IMR-90 (cell line): ENCODE data around the gene ARGLU1. TPM values are rescaled to one million over a fixed set of nuclear protein-coding genes. Genes with fewer than 3 reads are reported as not detected.

ENCODE experiments used
- ATAC-seq: fragments of 200-7000 bp; cut with Tn5 transposase; 2 replicates; pipeline ENCODE4 v1.9.1; 2020; ENCODE audit warnings: low read depth, mild to moderate bottlenecking, moderate library complexity
- BruUV-seq: library from RNA; stranded (reverse); fragments of 400-500 nt; replicated peaks from 2 replicates; lab custom pipeline; 2021; lab: Mats Ljungman, UMichigan
- CTCF ChIA-PET: fragments of 300-600 bp; formaldehyde crosslinking; extraction: SDS; loops from one replicate; lab custom pipeline; 2021; ENCODE audit warnings: antibody characterized with exemption; lab: Yijun Ruan, JAX
- POLR2A ChIA-PET: fragments of 300-600 bp; sonication (Branson Sonifier 250); formaldehyde crosslinking; loops from one replicate; lab custom pipeline; 2022; ENCODE audit warnings: antibody characterized with exemption; ENCODE audit not compliant: unreplicated experiment; lab: Charles Lee
- DNase-seq: peaks from one replicate; pipeline ENCODE4 v3.0.0; 2013
- H2AFZ ChIP-seq: replicated peaks from 2 replicates; pipeline ENCODE3; 2013; ENCODE audit warnings: low read length, mild to moderate bottlenecking; ENCODE audit not compliant: poor library complexity
- H2AK5ac ChIP-seq: 2 replicates; pipeline ENCODE4 v1.6.1; 2013; ENCODE audit warnings: low read depth, low read length, inconsistent platforms
- H2AK9ac ChIP-seq: replicated peaks from 2 replicates; pipeline ENCODE3; 2013; ENCODE audit warnings: mild to moderate bottlenecking, low read depth, low read length, moderate library complexity; ENCODE audit not compliant: poor library complexity
- H2BK120ac ChIP-seq: 2 replicates; pipeline ENCODE4 v1.6.1; 2013; ENCODE audit warnings: low read depth, low read length, inconsistent platforms
- H2BK15ac ChIP-seq: 3 replicates; pipeline ENCODE4 v1.6.1; 2013; ENCODE audit warnings: low read depth, low read length, inconsistent platforms
- H2BK20ac ChIP-seq: 2 replicates; pipeline ENCODE4 v1.6.1; 2013; ENCODE audit warnings: low read depth, mild to moderate bottlenecking, inconsistent platforms, low read length, moderate library complexity
- H2BK5ac ChIP-seq: 2 replicates; pipeline ENCODE4 v1.6.1; 2013; ENCODE audit warnings: mild to moderate bottlenecking, low read depth, low read length, inconsistent platforms; ENCODE audit not compliant: poor library complexity, severe bottlenecking
- H3K14ac ChIP-seq: replicated peaks from 2 replicates; pipeline ENCODE4 v1.6.1; 2013; ENCODE audit warnings: low read depth, low read length, inconsistent platforms
- H3K18ac ChIP-seq: 2 replicates; pipeline ENCODE4 v1.6.1; 2013; ENCODE audit warnings: low read depth, low read length, control low read depth
- H3K23ac ChIP-seq: 2 replicates; pipeline ENCODE4 v1.6.1; 2013; ENCODE audit warnings: low read depth, low read length, inconsistent platforms
- H3K27ac ChIP-seq: 2 replicates; pipeline ENCODE4 v1.5.1; 2013; ENCODE audit warnings: mild to moderate bottlenecking, control low read depth, low read length; ENCODE audit not compliant: insufficient read depth
- H3K27me3 ChIP-seq: 2 replicates; pipeline ENCODE4 v1.6.1; 2013; ENCODE audit warnings: low read length; ENCODE audit not compliant: control insufficient read depth, insufficient read depth
- H3K36me3 ChIP-seq: 2 replicates; pipeline ENCODE4 v1.6.1; 2013; ENCODE audit warnings: low read length, mixed read lengths; ENCODE audit not compliant: control insufficient read depth, insufficient read depth
- H3K4ac ChIP-seq: 2 replicates; pipeline ENCODE4 v1.6.1; 2013; ENCODE audit warnings: low read depth, low read length, inconsistent platforms
- H3K4me1 ChIP-seq: 2 replicates; pipeline ENCODE4 v1.6.1; 2013; ENCODE audit warnings: low read length, mixed read lengths; ENCODE audit not compliant: control insufficient read depth, insufficient read depth
- H3K4me2 ChIP-seq: 2 replicates; pipeline ENCODE4 v1.6.1; 2013; ENCODE audit warnings: low read depth, mild to moderate bottlenecking, control low read depth, low read length, moderate library complexity
- H3K4me3 ChIP-seq: 2 replicates; pipeline ENCODE4 v1.5.1; 2013; ENCODE audit warnings: low read depth, mild to moderate bottlenecking, control low read depth, low read length, moderate library complexity; ENCODE audit not compliant: insufficient read depth
- H3K56ac ChIP-seq: 2 replicates; pipeline ENCODE4 v1.6.1; 2013; ENCODE audit warnings: low read length, inconsistent platforms; ENCODE audit not compliant: insufficient read depth; ENCODE audit errors: extremely low read depth
- H3K79me1 ChIP-seq, 2 experiments: 2 replicates each; pipeline ENCODE4 v1.6.1; 2013; ENCODE audit warnings: low read length in 2 of 2, inconsistent platforms in 1 of 2, low read depth in 1 of 2
- H3K9ac ChIP-seq: 2 replicates; pipeline ENCODE4 v1.6.1; 2013; ENCODE audit warnings: low read depth, low read length, control low read depth
- H3K9me1 ChIP-seq: 2 replicates; pipeline ENCODE4 v1.6.1; 2013; ENCODE audit warnings: low read length, inconsistent platforms; ENCODE audit not compliant: insufficient read depth
- H3K9me3 ChIP-seq: 2 replicates; pipeline ENCODE4 v1.6.1; 2013; ENCODE audit warnings: low read length; ENCODE audit not compliant: control insufficient read depth, insufficient read depth
- H4K20me1 ChIP-seq: 2 replicates; pipeline ENCODE4 v1.6.1; 2013; ENCODE audit warnings: low read length, inconsistent platforms; ENCODE audit not compliant: insufficient read depth
- H4K5ac ChIP-seq: 2 replicates; pipeline ENCODE4 v1.6.1; 2013; ENCODE audit warnings: mild to moderate bottlenecking, low read depth, low read length, control low read depth
- H4K8ac ChIP-seq, 2 experiments: 2 replicates each; pipeline ENCODE4 v1.6.1; 2013; ENCODE audit warnings: low read depth in 2 of 2, low read length in 2 of 2, control low read depth in 1 of 2, inconsistent platforms in 1 of 2
- H4K91ac ChIP-seq: 2 replicates; pipeline ENCODE4 v1.6.1; 2013; ENCODE audit warnings: low read depth, low read length, inconsistent platforms; ENCODE audit not compliant: insufficient read depth
- CHD1 ChIP-seq: IDR thresholded peaks from 2 replicates; pipeline ENCODE4 v1.6.1; 2012; ENCODE audit warnings: low read depth, low read length, improper control_type of control experiment
- FOS ChIP-seq: fragments of 150-350 bp; IDR thresholded peaks from 2 replicates; pipeline ENCODE4 v1.6.1; 2016; ENCODE audit warnings: low read depth, low read length
- MAFK ChIP-seq: IDR thresholded peaks from 2 replicates; pipeline ENCODE4 v1.6.1; 2012; ENCODE audit warnings: low read depth, low read length, improper control_type of control experiment
- MAZ ChIP-seq: IDR thresholded peaks from 2 replicates; pipeline ENCODE4 v1.6.1; 2012; ENCODE audit warnings: low read depth, mild to moderate bottlenecking, low read length, improper control_type of control experiment, moderate library complexity, borderline replicate concordance
- MXI1 ChIP-seq: IDR thresholded peaks from 2 replicates; pipeline ENCODE4 v1.6.1; 2012; ENCODE audit warnings: low read depth, mild to moderate bottlenecking, low read length, moderate library complexity, borderline replicate concordance
- POLR2A ChIP-seq: IDR thresholded peaks from 2 replicates; pipeline ENCODE4 v1.6.1; 2012; ENCODE audit warnings: mild to moderate bottlenecking, low read depth, low read length
- RAD21 ChIP-seq: IDR thresholded peaks from 2 replicates; pipeline ENCODE4 v1.6.1; 2012; ENCODE audit warnings: low read length, improper control_type of control experiment
- RFX5 ChIP-seq: IDR thresholded peaks from 2 replicates; pipeline ENCODE4 v1.8.0; 2012; ENCODE audit warnings: low read depth, mild to moderate bottlenecking, low read length, moderate library complexity
- SMC3 ChIP-seq: fragments of 150-350 bp; IDR thresholded peaks from 2 replicates; pipeline ENCODE4 v1.6.1; 2016; ENCODE audit warnings: low read depth, mild to moderate bottlenecking, antibody characterized with exemption, low read length, moderate library complexity
- WGBS, 2 experiments: methylation state at CpG; one replicate each; pipeline versions ENCODE4 v1.1.5 to v1.1.7; 2013; ENCODE audit warnings: missing lambda C conversion rate in 2 of 2; ENCODE audit not compliant: insufficient read length in 1 of 2; ENCODE audit errors: extremely low coverage in 2 of 2; 5-methylcytosine and 5-hydroxymethylcytosine counted together
- dilution Hi-C: fragments of 300-500 bp; cut with HindIII; formaldehyde crosslinking; loops from one replicate; pipeline ENCODE4 v1.14.3; 2018; ENCODE audit warnings: low sequenced_read_pairs; ENCODE audit not compliant: unreplicated experiment
- in situ Hi-C: fragments of 300-500 bp; cut with MboI; formaldehyde crosslinking; loops from 3 replicates; pipeline ENCODE4 v1.14.3; 2019; ENCODE audit warnings: low sequenced_read_pairs, inconsistent platforms, mixed read lengths
- intact Hi-C: fragments of 100-400 bp; cut with micrococcal nuclease; formaldehyde crosslinking; loops from 2 replicates; pipeline ENCODE4 v1.10.0; 2022
- polyA plus RNA-seq, 3 experiments: library from polyadenylated mRNA; depleted of rRNA; stranded (reverse); fragments of >200 nt; gene quantifications; 2 replicates each; pipeline ENCODE4 v1.2.3, GENCODE V29; 2012; ENCODE audit warnings: low replicate concordance in 1 of 3
- total RNA-seq: library from RNA; depleted of rRNA; stranded (reverse); fragments of >200 nt; gene quantifications from 2 replicates; pipeline ENCODE4 v1.2.3, GENCODE V29; 2012
- TF ChIP-seq, protein P1 (sequence below): conservative IDR thresholded peaks from 2 replicates; pipeline ENCODE4 v1.5.1; 2012; ENCODE audit warnings: mild to moderate bottlenecking, low read depth, low read length, improper control_type of control experiment
- TF ChIP-seq, protein P2 (sequence below): fragments of 150-350 bp; IDR thresholded peaks from 2 replicates; pipeline ENCODE4 v1.6.1; 2017; ENCODE audit warnings: mild to moderate bottlenecking, antibody characterized with exemption, low read length, low read depth
- TF ChIP-seq, protein P3 (sequence below): fragments of 150-350 bp; IDR thresholded peaks from 2 replicates; pipeline ENCODE4 v1.6.1; 2016; ENCODE audit warnings: low read depth, mild to moderate bottlenecking, low read length, moderate library complexity, borderline replicate concordance

ARGLU1 gene
- total and polyA plus RNA-seq, 2 of the 4 experiments (the other 2 are of a cell fraction), result 11.1 to 51.4 TPM

DNA sequence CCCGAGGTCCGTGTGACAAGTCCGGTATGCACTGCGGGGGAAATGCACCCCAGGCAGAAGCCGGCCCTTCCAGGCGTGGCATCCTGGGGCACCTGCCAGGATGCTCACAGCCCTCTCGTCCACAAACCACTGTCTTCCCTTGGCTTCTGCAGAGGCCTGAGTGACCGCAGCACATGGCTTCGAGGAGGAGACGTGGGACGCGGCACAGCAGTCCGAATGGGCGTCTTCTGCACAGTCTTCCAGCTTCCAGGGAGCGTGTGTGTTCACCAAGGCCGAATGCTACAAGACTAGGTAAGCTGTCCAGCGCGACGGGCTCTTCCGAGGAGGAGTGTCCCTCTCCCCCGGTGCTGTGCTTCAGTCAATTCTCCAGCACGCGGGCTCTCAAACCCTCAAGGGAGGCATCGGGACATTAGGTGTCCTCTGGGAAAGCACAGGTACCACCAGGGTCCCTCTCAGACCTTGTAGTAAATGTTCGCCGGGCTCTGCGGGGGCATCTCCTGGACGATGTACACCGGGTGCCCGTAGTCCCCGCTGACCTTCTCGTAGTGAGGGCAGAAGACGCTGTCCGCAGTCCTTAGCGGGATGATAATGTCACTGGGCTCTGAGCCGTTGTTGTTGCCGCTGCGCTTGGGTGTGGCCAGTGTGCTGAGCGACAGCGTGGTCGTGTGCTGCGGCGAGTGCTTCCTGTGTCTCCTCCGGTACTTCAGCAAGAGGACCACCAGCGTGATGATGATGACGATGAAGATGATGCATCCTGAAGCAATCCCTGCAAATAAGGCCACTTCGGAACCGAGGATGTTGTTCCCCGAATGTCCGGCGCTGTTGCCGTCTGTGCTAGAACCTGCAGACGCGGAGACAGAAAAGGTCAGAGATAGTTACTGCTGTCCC lies 75.1 kb downstream of the ARGLU1 start:
- POLR2A ChIA-PET, result no interaction called here
- ATAC-seq, result no peak
- 97% methylated on average over 45 of the region's 54 CpGs; no CpG with 5 or more reads in 1 of the 2 experiments for WGBS, 2 experiments

More for the DNA sequence above, 75.1 kb downstream of the ARGLU1 start:
- in situ Hi-C loops (no loop called here), dilution Hi-C loops (no loop called here), intact Hi-C loops (no loop called here)
- Histone ChIP-seq H3K18ac (no peak overlapping the region), H3K9me1 (no peaks in the 10 kb centered on the region), H4K91ac (no peak overlapping the region), H3K79me1 (peaks cover 3 to 8% of the 10 kb centered on the region in 2 experiments; a peak in 3 of 4 replicates), H3K4ac (no peak overlapping the region), H3K9ac (no peak overlapping the region), H2AK5ac (no peak overlapping the region), H2AK9ac (no peak overlapping the region), H3K9me3 (no peaks in the 10 kb centered on the region), H2BK5ac (no peak overlapping the region), H3K14ac (no peak overlapping the region), H2BK20ac (no peak overlapping the region), H3K36me3 (peaks cover 14% of the 10 kb centered on the region), H4K8ac (no peak overlapping the region), H3K4me3 (no peak overlapping the region), H3K56ac (no peak overlapping the region), H3K4me1 (no peaks in the 10 kb centered on the region), H4K5ac (no peak overlapping the region), H3K4me2 (no peak overlapping the region), H4K20me1 (no peaks in the 10 kb centered on the region), H2AFZ (no peak overlapping the region), H2BK15ac (no peak overlapping the region), H3K27me3 (no peaks in the 10 kb centered on the region), H3K27ac (no peak overlapping the region), H3K23ac (no peak overlapping the region), H2BK120ac (no peak overlapping the region)
- CTCF ChIA-PET, result no interaction called here
- no peak for DNase-seq
- BruUV-seq, result no TSS peak
- TF ChIP-seq SMC3 (no peak), RFX5 (no peak), POLR2A (no peak), FOS (no peak), MAFK (no peak), CHD1 (no peak), MAZ (no peak), RAD21 (no peak), MXI1 (no peak)
- TF ChIP-seq, protein P1, sequence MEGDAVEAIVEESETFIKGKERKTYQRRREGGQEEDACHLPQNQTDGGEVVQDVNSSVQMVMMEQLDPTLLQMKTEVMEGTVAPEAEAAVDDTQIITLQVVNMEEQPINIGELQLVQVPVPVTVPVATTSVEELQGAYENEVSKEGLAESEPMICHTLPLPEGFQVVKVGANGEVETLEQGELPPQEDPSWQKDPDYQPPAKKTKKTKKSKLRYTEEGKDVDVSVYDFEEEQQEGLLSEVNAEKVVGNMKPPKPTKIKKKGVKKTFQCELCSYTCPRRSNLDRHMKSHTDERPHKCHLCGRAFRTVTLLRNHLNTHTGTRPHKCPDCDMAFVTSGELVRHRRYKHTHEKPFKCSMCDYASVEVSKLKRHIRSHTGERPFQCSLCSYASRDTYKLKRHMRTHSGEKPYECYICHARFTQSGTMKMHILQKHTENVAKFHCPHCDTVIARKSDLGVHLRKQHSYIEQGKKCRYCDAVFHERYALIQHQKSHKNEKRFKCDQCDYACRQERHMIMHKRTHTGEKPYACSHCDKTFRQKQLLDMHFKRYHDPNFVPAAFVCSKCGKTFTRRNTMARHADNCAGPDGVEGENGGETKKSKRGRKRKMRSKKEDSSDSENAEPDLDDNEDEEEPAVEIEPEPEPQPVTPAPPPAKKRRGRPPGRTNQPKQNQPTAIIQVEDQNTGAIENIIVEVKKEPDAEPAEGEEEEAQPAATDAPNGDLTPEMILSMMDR, result no peak
- TF ChIP-seq, protein P2, sequence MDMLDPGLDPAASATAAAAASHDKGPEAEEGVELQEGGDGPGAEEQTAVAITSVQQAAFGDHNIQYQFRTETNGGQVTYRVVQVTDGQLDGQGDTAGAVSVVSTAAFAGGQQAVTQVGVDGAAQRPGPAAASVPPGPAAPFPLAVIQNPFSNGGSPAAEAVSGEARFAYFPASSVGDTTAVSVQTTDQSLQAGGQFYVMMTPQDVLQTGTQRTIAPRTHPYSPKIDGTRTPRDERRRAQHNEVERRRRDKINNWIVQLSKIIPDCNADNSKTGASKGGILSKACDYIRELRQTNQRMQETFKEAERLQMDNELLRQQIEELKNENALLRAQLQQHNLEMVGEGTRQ, result no peak
- TF ChIP-seq, protein P3, sequence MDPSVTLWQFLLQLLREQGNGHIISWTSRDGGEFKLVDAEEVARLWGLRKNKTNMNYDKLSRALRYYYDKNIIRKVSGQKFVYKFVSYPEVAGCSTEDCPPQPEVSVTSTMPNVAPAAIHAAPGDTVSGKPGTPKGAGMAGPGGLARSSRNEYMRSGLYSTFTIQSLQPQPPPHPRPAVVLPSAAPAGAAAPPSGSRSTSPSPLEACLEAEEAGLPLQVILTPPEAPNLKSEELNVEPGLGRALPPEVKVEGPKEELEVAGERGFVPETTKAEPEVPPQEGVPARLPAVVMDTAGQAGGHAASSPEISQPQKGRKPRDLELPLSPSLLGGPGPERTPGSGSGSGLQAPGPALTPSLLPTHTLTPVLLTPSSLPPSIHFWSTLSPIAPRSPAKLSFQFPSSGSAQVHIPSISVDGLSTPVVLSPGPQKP, result no peak
